Bronchial epithelial cell (primary cell): Measurements from ENCODE around the gene EYS. TPM values are rescaled to one million over a fixed set of nuclear protein-coding genes. Genes with fewer than 3 reads are reported as not detected.

Source experiments
- DNase-seq: peaks from one replicate; pipeline ENCODE4 v3.0.0-alpha.2; 2010; ENCODE audit warnings: low read depth
- FAIRE-seq: peaks from 2 replicates; lab custom pipeline; 2011; peaks lifted over from hg19 to GRCh38; lab: Jason Lieb, UNC
- H3K27me3 ChIP-seq: 2 replicates; pipeline ENCODE4 v1.5.1; 2011; ENCODE audit warnings: low read length; ENCODE audit not compliant: control insufficient read depth, insufficient read depth
- H3K36me3 ChIP-seq: 2 replicates; pipeline ENCODE4 v1.5.1; 2011; ENCODE audit warnings: low read length; ENCODE audit not compliant: control insufficient read depth, insufficient read depth
- H3K4me3 ChIP-seq: 2 replicates; pipeline ENCODE4 v1.5.1; 2011; ENCODE audit warnings: mild to moderate bottlenecking, low read depth, low read length, control low read depth
- CTCF ChIP-seq: IDR thresholded peaks from 2 replicates; pipeline ENCODE4 v1.5.1; 2011; ENCODE audit warnings: mild to moderate bottlenecking, moderate library complexity, low read length, control low read depth, inconsistent platforms; ENCODE audit not compliant: insufficient read depth, severe bottlenecking
- total RNA-seq: library from RNA; depleted of rRNA; stranded (reverse); fragments of >200 nt; gene quantifications from 2 replicates; pipeline ENCODE4 v1.2.1, GENCODE V29; 2014

EYS gene
- total RNA-seq, 1 donor from 2014 or later = 0.53 TPM

DNA sequence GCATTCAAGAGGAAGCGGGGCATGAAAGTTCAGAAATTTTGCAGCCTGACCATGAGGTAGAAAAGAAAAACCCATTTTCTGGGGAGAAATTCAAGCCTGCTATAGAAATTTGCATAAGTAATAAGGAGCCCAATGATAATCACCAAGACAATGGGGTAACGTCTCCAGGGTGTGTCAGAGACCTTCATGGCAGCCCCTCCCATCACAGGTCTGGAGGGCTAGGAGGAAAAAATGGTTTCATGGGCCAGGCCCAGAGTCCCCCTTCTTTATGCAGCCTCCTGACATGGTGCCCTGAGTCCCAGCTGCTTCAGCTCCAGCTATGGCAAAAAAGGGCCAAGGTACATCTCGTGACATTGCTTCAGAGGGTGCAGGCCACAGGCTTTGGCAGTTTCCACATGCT is 618.5 kb downstream of the EYS start:
- no peaks in the 10 kb centered on the region for H3K36me3 ChIP-seq
- no peak for FAIRE-seq
- TF ChIP-seq CTCF = no peak
- no peak for DNase-seq
- H3K27me3 ChIP-seq = no peaks in the 10 kb centered on the region
- no peak overlapping the region for H3K4me3 ChIP-seq

DNA sequence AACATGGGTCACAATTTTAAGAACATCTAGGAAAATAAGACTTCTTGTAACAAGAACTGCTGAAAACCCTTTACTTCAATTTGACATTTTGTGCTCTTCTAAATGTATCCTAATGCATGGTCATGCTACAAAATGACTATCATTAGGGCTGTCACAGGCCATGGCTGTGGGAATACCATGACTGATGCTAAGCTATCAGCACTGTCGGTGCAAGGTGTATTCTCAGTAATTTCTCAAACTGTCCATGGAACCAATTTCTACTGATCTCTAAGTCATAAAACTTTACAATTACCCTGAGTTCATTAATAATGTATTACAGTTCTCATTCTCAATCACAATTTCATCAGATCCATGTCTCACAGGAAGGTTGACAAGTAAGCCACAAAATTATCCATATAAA is 625.3 kb downstream of the EYS start:
- TF ChIP-seq CTCF = no peak
- FAIRE-seq (no peak), DNase-seq (no peak)
- Histone ChIP-seq H3K36me3 (no peaks in the 10 kb centered on the region), H3K4me3 (no peak overlapping the region), H3K27me3 (no peaks in the 10 kb centered on the region)

DNA sequence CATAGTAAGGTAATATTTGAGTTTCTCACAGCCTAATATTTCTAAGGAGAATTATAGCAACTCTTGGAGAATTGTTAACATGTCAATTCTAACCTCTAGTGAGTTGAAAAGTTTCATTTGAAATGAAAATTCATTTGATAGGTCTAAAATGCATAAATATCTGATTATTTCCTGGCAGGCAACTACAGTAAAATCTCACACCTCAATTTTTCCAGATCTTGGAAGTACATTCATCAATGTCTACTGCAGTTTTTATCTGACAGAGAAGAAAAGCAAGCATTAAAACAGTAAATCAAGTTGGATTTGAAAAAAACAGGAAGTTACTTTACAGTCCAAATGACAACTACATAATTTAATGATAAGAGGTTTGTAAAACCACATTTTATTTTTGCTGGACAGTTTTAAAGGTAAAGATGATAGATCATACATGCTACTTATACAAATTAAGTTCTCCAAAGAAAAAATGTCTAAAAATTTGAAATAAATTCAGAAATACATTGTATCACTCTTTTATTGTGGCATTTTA is 631.3 kb downstream of the EYS start:
- Histone ChIP-seq H3K4me3 (no peak overlapping the region), H3K27me3 (no peaks in the 10 kb centered on the region), H3K36me3 (no peaks in the 10 kb centered on the region)
- no peak for TF ChIP-seq CTCF
- FAIRE-seq (no peak), DNase-seq (no peak)

- Histone ChIP-seq H3K27me3 (no peaks in the 10 kb centered on the region), H3K36me3 (no peaks in the 10 kb centered on the region), H3K4me3 (no peak overlapping the region)
- no peak for DNase-seq
- no peak for FAIRE-seq
- no peak for TF ChIP-seq CTCF
Observed at GRCh38 chr6:65072500-65072899, 634.5 kb downstream of the EYS start.

DNA sequence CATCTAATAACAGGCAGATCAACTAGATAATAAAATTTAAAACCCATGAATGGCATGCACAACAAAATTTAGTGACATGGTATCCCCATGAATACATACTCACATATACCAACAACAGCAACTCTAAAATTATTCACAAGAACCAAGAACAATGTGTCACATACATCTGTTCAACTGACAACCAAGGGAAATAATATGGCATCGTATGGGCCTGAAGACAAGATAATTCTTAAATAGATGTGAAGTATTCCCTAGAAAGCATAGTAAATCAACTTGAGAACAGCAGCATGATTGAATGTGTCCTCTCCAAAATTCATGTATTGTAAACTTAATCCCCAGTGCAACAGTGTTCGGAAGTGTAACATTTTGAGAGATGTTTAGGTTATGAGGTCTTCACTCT is 635.5 kb downstream of the EYS start:
- no peak for TF ChIP-seq CTCF
- no peak overlapping the region for H3K4me3 ChIP-seq
- no peaks in the 10 kb centered on the region for H3K36me3 ChIP-seq
- DNase-seq = no peak
- no peak for FAIRE-seq
- no peaks in the 10 kb centered on the region for H3K27me3 ChIP-seq

DNA sequence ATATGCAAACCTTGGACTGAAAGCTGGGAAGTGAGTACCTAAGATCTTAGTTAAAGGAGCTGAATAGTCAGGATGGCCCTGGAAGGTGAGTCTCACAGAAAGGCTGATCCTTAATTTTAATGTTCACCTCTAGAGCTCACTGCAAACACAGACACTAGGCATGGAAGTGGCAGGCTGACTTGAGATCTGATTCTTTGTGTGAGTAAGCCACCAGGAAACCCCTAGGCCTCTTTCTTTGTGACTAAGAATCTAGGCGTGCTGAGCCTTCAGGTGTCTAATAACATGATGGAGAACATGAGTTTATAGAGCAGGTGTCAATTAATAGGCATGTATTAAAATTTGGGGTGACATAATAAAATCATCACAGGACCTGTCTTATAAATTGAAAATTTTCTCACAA is 642.2 kb downstream of the EYS start:
- Histone ChIP-seq H3K27me3 (no peaks in the 10 kb centered on the region), H3K36me3 (no peaks in the 10 kb centered on the region), H3K4me3 (no peak overlapping the region)
- FAIRE-seq (no peak), DNase-seq (no peak)
- TF ChIP-seq CTCF = no peak
